ENCODE data around the gene UBE2O.

Gene UBE2O

GRCh38 chr17:76441686-76442340 is 11.1 kb downstream of the UBE2O start:
- no peak for DNase-seq

GRCh38 chr17:76440751-76441362 is 12.1 kb downstream of the UBE2O start:
- DNase-seq: no peak

GRCh38 chr17:76439314-76439928 is 13.5 kb downstream of the UBE2O start:
- DNase-seq: no peak

- no peak for DNase-seq
Measured at GRCh38 chr17:76438906-76439305, 14.0 kb downstream of the UBE2O start.

GRCh38 chr17:76437467-76438402 is 15.2 kb downstream of the UBE2O start:
- DNase-seq: no peak

GRCh38 chr17:76435751-76436150 is 17.2 kb downstream of the UBE2O start:
- DNase-seq: no peak

- no peak for DNase-seq
Measured at GRCh38 chr17:76434870-76435269, 18.1 kb downstream of the UBE2O start.

GRCh38 chr17:76433693-76434092 is 19.3 kb downstream of the UBE2O start:
- DNase-seq: no peak

- DNase-seq: no peak
Measured at GRCh38 chr17:76432712-76433336, 20.1 kb downstream of the UBE2O start.

GRCh38 chr17:76432004-76432403 is 20.9 kb downstream of the UBE2O start:
- no peak for DNase-seq

GRCh38 chr17:76431509-76431908 is 21.4 kb downstream of the UBE2O start:
- no peak for DNase-seq

- no peak for DNase-seq
Measured at GRCh38 chr17:76428511-76428910, 24.4 kb downstream of the UBE2O start.

GRCh38 chr17:76427501-76428231 is 25.3 kb downstream of the UBE2O start:
- peak in 1 of 51 donors; percentile 14 for DNase-seq

GRCh38 chr17:76426853-76427252 is 26.1 kb downstream of the UBE2O start:
- DNase-seq: no peak

- no peak for DNase-seq
Measured at GRCh38 chr17:76422860-76423259, 30.1 kb downstream of the UBE2O start.

GRCh38 chr17:76422406-76422805 is 30.5 kb downstream of the UBE2O start:
- DNase-seq: no peak

GRCh38 chr17:76421044-76421407 is 31.9 kb downstream of the UBE2O start:
- DNase-seq: peak in 2 of 51 donors; percentile 10 to 16

GRCh38 chr17:76420356-76421043 is 32.5 kb downstream of the UBE2O start:
- DNase-seq: no peak

- peak in 3 of 51 donors; percentile 10 to 24 (median 18) for DNase-seq
Measured at GRCh38 chr17:76419576-76420260, 33.2 kb downstream of the UBE2O start.
